Thyroid gland (tissue), 4 donors: Measurements from ENCODE around the gene TAS2R41.

Experiments
- CTCF ChIP-seq, 6 experiments: fragments of 200-600 bp in 3 of 6; fragments of 450-650 bp in 3 of 6; sonication (generic) in 3 of 6; IDR thresholded peaks; one replicate each; pipeline ENCODE4 v1.5.1; 2016 to 2019; ENCODE audit warnings: antibody characterized with exemption in 6 of 6, mild to moderate bottlenecking in 2 of 6, inconsistent platforms in 1 of 6, moderate library complexity in 1 of 6
- POLR2A ChIP-seq, 2 donors: fragments of 450-650 bp; IDR thresholded peaks; one replicate each; pipeline ENCODE4 v1.6.1; 2017; ENCODE audit warnings: antibody characterized with exemption in 2 of 2, mild to moderate bottlenecking in 2 of 2, moderate library complexity in 1 of 2

- no peak for TF ChIP-seq CTCF (IDR thresholded peaks at IDR 0.05)
- TF ChIP-seq POLR2A (IDR thresholded peaks at IDR 0.05) = no peak
These were observed 9.9 kb upstream of the TAS2R41 start for GRCh38 chr7:143467724-143468123.
